SKM-1 (cell line): Measurements from ENCODE around the gene STK32B.

Experiments used
- DNase-seq: peaks from one replicate; lab custom pipeline; 2025; ENCODE audit not compliant: unreplicated experiment; lab: John Stamatoyannopoulos, UW

The STK32B gene

DNA sequence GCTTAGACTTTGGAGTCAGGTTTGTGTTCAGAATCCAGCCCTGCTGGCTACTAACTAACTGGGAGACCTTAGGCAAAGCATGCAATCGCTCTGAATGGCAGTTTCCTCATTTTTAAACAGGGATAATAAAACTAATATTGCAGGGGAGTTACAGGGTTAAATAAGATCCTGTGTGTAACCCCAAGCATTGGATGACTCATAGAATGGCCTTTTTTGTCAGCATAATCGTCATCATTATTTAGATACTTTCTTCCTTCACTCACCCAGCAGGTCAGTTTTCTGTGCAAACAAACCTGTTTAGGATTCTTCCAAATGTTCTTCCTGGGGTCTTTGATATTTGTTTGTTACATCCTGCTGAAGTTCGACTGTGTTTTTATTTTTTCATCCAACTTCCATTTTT is 448.9 kb downstream of the STK32B start:
- no peak for DNase-seq

DNA sequence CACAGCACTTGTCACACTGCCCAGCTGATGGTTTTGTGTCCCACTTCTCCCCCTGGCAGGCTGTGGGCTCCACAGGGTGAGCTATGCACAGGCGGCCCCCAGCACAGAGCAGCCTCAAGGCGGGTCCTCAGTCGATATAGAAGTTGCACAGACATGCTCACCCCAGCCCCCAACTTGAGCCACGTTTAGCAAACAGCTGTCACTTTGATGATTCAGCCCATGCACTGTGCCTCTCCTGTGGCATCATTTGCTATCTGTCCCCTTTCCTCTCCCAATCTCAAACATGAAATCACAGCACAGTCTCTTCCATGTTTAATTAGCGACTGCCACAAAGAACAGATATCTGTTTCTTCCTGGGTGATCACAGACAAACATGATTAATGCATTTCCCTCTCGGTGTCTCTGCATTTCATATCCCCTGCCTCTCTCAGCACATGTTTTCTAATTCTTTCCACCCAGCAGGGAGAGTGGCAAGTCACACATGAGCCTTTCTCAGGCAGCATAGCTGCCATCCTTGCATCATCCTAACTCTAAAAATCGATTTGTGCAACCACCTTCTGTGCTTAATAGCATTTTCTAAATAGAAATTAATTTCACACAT is 452.2 kb downstream of the STK32B start:
- DNase-seq, result no peak

DNA sequence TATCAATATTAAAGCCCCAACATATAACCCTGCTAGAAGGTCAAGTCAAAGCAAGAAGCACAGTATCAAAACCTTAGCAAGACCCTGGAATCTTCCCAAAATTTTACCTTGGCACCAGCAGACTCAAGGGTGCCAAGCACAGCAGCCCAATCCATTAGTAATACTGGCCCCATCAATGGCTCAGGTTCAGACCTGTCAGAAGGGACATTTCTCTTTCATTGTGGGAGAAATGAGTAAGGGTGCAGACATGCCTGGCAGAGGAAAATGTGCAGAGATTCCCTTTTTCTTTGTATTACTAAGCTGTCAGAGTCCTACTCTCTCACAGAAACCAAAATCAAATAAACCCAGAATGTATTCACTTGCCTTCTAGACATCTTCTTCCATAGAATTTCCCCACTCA is 453.2 kb downstream of the STK32B start:
- no peak for DNase-seq

DNA sequence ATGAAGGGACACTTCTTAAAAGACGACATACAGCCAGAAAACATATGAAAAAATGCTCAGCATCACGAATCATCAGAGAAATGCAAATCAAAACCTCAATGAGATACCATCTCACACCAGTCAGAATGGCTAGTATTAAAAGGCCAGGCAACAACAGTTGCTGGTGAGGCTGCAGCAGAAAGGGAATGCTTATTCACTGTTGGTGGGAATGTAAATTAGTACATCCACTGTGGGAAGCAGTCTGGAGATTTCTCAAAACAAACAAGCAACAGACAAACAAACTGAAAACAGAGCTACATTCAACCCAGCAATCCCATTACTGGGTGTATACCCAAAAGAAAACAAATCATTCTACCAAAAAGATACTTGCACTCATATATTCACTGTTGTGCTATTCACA is 459.2 kb downstream of the STK32B start:
- no peak for DNase-seq

DNA sequence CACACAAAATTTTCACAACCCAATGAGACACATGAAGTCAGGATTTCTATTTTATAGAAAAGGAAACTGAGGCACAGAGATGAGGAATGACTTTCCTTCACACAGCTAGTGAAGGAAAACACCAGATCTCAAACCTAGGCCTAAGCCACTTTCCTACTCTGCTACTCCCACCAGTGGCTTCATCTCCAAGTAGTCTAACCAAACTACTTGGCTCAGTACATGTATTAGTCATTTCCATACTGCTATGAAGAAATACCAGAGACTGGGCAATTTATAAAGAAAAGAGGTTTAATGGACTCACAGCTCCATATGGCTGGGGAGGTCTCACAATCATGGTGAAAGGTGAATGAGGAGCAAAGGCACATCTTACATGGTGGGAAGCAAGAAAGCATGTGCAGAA is 460.5 kb downstream of the STK32B start:
- no peak for DNase-seq

DNA sequence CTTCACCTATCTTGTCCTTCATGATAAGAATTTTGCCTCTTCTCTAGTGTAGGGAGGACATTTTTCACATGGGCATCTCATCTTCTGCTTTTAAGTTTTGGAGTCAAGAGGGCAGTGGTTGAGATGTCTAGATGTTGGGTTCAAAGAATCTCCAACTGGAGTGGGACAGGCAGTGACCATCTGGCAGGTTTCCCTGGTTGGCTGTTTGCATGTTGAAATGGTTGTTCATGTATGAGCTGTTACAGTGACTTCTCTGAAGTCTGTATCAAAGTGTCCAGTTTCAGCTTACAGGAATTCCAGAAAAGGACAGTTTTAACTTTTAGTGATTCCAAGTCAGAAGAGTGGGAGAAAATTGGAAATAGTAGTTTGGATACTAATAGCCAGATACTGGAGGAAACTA is 464.4 kb downstream of the STK32B start:
- no peak for DNase-seq

DNA sequence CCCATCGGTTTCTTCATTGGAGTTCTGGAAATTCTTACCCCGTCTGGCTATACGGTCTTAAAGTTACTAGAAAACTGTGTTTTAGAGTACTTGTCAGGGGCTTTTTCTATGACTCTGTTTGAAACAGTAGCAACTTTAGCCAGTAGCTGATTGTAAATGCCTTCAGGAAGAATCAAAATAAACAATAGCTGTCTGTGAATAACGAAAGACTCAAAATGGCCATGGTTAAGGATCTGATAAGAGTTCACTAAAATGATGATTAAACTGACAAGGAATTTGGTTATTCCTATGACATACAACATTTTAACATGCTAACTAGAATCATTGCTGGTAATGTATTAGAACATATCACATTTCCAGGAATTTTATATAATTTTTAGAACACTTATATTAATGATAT is 466.1 kb downstream of the STK32B start:
- no peak for DNase-seq

DNA sequence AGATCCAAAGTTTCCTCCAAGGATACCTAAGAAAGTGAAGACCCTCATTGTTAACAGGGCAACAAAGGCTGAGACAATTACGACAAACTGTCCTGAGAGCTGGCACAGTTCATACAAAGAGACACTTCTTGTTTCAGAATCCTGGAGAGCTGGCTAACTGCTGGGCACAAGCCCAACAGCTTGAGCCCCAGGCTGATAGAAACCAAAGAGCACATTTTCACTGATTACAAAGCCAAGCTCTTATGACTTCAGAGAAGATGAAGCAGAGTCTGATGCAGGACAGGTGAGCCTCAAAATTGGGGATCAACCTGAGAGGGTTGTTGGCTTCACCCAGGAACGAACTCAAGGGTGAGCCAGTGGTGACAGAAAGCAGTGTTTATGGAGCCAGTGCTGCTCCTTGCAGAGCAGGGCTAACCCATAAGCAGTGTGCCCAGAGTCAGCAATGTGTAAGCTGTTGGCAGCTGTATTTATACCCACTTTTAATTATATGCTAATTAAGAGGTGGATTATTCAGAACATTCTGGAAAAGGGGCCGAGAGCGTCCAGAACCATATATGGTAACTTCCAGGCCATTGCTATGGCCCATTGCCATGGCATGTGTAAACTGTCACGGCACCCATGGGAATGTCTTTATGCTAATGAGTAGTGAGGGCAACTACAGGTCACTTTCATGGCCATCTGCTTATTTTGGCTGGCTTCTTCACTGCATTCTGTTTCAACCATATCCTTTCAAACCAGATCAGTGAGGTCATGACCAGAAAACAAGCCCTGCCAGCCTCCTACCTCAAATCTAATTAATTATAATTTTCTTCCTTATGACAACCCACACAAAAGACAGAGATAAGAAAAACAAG is 473.4 kb downstream of the STK32B start:
- DNase-seq, result no peak

DNA sequence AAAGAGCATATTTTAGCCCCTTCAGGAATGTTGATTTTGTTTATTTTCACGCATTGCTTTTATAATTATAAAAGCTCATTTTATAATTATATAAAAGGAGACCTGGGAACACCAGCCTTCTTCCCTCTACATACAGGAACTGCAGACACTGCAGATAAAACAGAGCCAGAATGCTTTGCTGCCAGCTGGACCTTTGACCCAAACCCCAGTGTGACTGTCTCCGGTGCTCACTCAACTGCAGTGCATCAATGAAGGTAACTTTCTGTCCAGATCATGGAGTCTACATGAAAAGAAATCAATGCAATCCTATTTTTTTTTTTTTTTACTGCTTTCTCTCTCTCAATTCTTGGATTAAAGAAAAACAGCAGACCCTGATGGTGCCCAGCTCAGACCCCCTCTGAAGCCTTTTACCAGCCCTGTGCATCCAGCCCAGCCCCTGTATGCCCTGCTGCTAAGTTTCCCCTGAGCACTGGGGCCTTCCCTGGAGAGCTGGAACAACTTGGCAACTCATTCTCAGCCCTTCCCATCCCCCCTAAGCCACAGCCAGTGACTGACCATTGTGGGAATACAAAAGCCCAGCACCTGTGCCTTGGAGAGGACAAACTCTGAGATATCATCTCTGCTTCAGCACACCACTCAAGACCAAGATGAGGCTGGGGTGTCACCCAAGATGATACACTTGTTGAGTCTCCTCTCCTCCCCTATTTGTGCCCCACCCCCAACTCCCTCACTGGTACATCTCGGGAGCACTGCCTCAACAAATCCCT is 475.0 kb downstream of the STK32B start:
- DNase-seq, result no peak

DNA sequence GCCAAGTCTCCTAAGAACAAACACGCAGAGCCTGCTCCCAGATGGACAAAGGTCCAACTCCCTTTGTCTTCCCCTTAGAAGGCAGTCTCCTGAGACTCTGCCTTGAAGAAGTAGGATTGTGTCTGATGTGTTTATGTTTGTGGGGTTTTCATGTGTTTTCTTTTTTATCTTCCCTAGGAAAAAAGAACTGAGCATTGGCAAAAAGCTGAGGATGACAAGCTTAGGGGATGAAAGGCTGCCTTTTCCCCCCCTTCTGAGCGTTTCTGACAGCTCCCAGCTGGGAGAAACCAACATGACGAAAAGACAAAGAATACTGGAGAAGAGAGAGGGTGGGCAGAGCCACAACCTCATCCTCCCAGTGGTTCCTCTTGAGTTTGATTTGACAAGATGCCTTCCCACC is 475.9 kb downstream of the STK32B start:
- DNase-seq, result no peak

DNA sequence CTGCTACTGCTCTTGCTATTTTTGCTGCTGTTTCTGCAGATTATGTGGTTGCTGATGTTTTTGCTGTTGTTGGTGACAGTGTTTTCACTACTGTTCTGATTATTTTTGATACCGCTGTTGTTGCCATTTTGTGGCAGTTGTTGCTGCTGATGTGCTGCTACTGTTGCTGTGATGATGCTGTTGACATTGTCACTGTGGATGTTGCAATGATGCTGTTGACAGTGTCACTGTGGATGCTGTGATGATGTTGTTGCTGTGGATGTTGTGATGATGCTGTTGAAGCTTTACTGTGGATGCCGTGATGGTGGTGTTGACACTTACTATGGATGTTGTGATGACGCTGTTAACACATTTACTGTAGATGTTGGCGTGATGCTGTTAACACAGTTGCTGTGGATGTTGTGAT is 476.8 kb downstream of the STK32B start:
- no peak for DNase-seq

DNA sequence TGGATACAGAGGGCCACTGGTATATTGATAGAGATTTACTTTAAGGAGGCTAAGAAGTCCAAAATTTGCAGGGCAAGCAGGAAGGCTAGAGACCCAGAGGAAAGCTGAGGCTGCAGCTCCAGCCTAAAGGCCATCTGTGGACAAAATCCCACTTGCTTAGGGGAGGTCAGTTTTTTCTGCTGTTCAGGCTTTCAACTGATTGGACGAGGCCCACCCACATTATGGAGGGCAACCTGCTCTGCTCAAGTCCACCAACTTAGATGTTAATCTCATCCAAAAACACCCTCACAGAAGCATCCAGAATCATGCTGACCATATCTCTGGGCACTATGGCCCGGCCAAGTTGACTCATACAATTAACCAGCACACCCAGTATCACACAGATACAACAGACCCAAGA is 480.8 kb downstream of the STK32B start:
- no peak for DNase-seq

DNA sequence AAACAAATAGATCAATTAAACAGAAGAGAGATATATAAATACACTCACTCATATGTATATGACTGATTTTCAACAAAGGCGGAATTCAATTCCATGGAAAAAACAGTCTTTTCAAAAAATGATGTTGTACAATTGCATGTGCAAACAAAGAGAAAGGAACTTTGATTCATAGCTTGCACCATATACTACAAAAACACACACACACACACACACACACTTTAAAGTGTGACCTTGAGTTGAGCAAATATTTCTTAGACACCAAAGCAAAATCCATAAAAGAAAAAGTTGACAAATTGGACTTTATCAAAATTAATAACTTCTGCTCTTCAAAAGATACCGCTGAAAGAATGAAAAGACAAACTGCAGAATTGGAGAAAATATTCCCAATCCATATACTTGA is 488.3 kb downstream of the STK32B start:
- DNase-seq, result no peak

DNA sequence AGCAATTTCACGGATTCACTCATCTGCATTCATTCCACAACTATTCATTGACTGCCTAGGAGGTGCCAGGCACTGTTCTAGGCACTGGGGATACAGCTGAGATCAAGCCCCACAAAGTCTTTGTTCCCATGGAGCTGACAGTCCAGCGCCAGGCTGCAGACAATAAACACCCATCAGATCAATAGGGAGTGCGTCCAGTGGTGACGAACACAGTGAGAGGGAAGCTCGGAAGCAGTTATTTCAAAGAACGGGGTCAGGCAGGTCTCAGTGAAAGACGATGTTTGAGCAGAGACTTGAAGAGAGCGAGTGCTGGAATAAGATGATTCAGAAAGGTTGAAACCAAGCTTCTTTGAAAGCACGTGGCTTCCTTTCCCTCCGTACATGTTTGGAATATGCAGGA is 489.9 kb downstream of the STK32B start:
- DNase-seq, result no peak

DNA sequence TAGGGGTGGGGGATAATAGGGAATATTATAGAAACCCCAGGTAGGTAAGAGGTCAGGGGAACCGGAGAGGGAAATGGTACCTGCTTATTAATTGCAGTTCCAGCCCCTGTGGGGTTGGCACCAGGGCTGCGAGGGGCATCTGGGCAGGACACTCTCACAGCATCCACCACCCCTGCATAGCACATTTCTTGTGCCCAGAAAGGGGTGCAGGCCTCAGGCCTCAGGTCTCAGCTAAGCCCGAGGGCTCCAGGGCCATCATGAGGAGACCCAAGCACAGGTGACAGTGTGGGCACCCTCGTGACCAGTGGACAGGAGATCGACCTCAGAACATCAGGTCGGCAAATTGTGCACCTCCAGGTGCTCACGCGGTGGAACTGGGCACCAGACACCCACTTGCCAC is 492.4 kb downstream of the STK32B start:
- no peak for DNase-seq

DNA sequence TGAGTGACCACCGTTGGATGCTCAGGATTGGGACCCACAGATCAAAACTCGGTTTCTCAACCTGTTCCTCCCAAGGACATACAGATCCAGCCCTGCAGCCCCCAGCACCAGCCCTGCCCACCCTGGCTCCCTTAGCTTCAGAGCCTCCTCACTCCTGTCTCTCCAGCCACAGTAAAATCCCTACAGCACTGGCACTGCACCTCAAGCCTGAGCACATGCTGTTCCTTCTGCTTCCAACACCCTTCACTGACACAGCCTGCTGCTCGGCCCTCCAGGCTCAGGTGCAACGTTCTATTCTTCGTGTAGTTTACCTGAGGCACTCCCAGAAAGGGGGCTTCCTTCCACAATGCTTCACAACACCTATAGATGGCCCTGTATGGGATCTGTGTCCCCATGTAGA is 493.5 kb downstream of the STK32B start:
- DNase-seq, result no peak

DNA sequence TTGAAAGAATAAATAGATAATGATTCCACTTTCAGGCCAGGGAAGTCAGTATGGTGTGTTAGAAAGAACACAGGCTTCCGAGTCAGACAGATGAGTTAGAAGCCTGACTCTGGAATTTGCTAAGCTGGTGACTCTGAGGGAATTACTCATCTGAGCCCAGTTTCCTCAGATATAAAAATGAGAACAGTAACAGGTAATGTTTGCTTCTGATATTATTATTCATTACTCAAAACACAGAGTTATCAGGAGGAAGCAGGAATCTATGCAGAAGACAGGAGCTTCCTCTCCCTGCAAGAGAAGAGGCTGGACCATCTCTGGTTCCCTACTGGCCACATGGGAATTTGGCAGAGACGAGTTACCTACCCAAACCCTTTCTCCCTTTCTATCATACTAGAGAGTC is 494.0 kb downstream of the STK32B start:
- no peak for DNase-seq

DNA sequence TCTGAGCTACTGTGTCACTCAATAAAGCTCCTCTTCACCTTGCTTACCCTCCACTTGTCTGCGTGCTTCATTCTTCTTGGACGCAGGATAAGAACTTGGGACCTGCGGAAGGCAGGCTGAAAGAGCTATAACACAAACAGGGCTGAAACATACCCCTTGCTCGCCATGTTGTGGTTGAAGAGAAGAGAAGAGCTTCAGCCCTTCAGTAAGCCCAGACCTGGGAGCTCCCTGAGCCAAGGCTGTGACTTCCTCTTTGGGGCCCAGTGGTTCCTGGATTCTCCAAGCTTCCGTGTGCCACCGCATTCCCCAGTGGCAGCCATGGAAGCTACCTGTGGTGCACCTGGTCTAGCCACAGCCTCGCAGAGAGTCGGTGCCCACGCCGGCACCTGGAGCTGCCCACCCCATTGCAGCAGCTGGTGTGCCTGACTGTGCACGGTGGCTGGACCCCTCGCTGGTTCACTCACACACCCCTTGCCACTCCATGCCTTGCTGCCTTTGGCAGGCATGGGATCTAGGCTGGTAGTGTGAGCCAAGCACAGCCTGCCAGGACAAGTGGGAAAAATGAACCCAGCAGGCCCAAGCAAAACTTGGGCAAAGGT is 496.5 kb downstream of the STK32B start:
- DNase-seq, result no peak
